Endothelial cell (in vitro differentiated cells): ENCODE results near the gene SIGLEC7. TPM values are rescaled to one million over a fixed set of nuclear protein-coding genes. Genes with fewer than 3 reads are reported as not detected.
A peak's percentile ranks its signal among the peaks of the same experiment; 100 is the strongest.

ENCODE experiments used
- DNase-seq: peaks from one replicate; pipeline ENCODE4 v3.0.0; 2021; ENCODE audit warnings: low spot score
- H3K27ac Mint-ChIP-seq: one replicate; pipeline ENCODE4 v1.8.0; 2021; ENCODE audit warnings: mixed read lengths, inconsistent platforms; ENCODE audit not compliant: unreplicated experiment
- H3K27me3 Mint-ChIP-seq: one replicate; pipeline ENCODE4 v1.8.0; 2021; ENCODE audit warnings: mild to moderate bottlenecking, moderate library complexity, mixed read lengths, inconsistent platforms; ENCODE audit not compliant: unreplicated experiment
- H3K36me3 Mint-ChIP-seq: one replicate; pipeline ENCODE4 v1.8.0; 2021; ENCODE audit warnings: mild to moderate bottlenecking, low read depth, mixed read lengths, inconsistent platforms; ENCODE audit not compliant: unreplicated experiment
- H3K4me1 Mint-ChIP-seq: one replicate; pipeline ENCODE4 v1.8.0; 2021; ENCODE audit warnings: mild to moderate bottlenecking, mixed read lengths, inconsistent platforms; ENCODE audit not compliant: unreplicated experiment
- H3K4me3 Mint-ChIP-seq: one replicate; pipeline ENCODE4 v1.8.0; 2021; ENCODE audit warnings: mild to moderate bottlenecking, mixed read lengths, inconsistent platforms; ENCODE audit not compliant: unreplicated experiment
- H3K9me3 Mint-ChIP-seq: one replicate; pipeline ENCODE4 v1.8.0; 2021; ENCODE audit warnings: mixed read lengths, inconsistent platforms; ENCODE audit not compliant: unreplicated experiment
- total RNA-seq: library from RNA; stranded (reverse); fragmentation: NEBNext Ultra II Directional; extraction: Animal tissue kit (Norgen Biotek cat#: 25700); gene quantifications from one replicate; pipeline ENCODE4 v1.2.1, GENCODE V29; 2021; ENCODE audit not compliant: unreplicated experiment
- TF ChIP-seq, protein P1 (sequence below): fragments of 200-600 bp; sonication (generic); IDR thresholded peaks from one replicate; pipeline ENCODE4 v1.5.0; 2021; ENCODE audit warnings: antibody characterized with exemption; ENCODE audit not compliant: unreplicated experiment

Gene SIGLEC7
- total RNA-seq, 1 donor from 2014 or later, result not detected

DNA sequence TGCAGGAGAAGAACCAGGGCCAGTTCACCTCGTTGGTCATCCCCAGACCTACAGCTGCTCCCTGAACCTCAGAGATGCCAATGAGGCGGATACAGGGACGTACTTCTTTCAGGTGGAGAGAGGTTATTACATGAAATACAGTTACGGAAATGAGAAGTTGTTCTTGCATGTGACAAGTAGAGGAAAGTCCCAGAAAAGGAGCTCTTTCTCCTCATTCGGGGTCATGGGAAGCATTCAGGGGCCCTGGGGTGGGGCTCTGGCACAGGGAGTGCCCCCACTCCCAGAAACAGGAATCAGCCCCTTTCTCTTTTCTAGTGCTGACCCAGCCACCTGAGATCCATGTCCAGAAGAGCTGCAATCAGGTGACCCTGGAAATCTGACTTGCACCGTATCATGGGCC lies 21.9 kb upstream of the SIGLEC7 start:
- DNase-seq, result no peak
- Mint-ChIP-seq H3K9me3 (no peaks in the 10 kb centered on the region), H3K4me1 (peaks cover 23% of the 10 kb centered on the region), H3K36me3 (no peaks in the 10 kb centered on the region), H3K27me3 (peaks cover 16% of the 10 kb centered on the region), H3K4me3 (no peak overlapping the region), H3K27ac (no peak overlapping the region)
- TF ChIP-seq, protein P1, sequence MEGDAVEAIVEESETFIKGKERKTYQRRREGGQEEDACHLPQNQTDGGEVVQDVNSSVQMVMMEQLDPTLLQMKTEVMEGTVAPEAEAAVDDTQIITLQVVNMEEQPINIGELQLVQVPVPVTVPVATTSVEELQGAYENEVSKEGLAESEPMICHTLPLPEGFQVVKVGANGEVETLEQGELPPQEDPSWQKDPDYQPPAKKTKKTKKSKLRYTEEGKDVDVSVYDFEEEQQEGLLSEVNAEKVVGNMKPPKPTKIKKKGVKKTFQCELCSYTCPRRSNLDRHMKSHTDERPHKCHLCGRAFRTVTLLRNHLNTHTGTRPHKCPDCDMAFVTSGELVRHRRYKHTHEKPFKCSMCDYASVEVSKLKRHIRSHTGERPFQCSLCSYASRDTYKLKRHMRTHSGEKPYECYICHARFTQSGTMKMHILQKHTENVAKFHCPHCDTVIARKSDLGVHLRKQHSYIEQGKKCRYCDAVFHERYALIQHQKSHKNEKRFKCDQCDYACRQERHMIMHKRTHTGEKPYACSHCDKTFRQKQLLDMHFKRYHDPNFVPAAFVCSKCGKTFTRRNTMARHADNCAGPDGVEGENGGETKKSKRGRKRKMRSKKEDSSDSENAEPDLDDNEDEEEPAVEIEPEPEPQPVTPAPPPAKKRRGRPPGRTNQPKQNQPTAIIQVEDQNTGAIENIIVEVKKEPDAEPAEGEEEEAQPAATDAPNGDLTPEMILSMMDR, result no peak

DNA sequence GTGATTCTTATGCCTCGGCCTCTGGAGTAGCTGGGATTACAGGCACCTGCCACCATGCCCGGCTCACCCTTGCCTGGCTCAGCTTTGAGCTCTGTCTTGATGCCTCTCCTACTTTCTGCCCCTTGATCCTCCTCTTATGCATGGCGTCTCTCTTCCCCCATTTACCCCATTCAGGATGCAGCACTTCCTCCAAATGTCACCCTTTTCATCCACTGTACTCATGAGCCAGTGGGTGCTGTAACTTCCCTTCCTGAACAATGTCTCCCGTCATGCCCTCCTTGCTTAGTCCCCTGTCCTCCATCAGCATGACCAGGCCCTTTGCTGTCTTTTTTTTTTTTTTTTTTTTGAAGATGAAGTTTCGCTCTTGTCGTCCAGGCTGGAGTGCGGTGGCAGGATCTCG lies 20.8 kb upstream of the SIGLEC7 start:
- Mint-ChIP-seq H3K4me1 (peaks cover 23% of the 10 kb centered on the region), H3K27me3 (peaks cover 14% of the 10 kb centered on the region)

DNA sequence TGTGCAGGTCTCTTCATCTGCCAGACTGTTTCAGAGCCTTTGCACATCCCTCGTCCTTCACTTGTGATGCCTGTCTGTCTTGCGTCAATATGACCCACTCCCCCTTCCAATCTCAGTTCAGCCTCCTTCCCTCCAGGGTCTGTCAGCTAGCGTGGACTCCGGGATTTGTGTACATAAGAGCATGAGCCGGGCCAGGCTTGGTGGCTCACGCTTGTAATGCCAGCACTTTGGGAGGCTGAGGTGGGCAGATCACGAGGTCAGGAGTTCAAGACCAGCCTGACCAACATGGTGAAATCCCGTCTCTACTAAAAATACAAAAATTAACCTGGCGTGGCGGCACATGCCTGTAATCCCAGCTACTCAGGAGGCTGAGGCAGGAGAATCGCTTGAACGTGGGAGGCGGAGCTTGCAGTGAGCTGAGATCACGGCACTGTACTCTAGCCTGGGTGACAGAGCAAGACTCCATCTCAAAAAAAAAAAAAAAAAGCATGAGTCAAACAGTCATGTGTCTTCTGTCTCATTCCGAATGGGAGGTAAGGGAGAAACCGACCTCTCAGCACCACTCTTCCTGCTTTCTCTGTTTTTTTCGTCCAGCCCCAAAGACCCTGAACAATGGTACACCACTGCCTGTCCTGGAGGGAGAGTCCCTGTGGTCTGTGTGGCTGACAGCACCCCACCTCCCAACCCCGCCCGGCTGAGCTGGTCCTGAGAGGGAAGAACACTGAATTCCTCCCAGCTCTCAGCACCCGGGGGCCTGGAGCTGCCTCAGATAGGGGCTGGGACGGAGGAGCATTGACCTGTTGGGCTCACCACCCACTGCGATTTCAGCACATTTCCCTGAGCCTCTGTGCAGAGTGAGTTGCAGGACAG lies 19.8 kb upstream of the SIGLEC7 start:
- no peaks in the 10 kb centered on the region for H3K36me3 Mint-ChIP-seq
- H3K4me3 Mint-ChIP-seq, result no peak overlapping the region
- H3K4me1 Mint-ChIP-seq, result peaks cover 33% of the 10 kb centered on the region
- no peak for DNase-seq
- peaks cover 13% of the 10 kb centered on the region for H3K27me3 Mint-ChIP-seq
- no peaks in the 10 kb centered on the region for H3K9me3 Mint-ChIP-seq
- TF ChIP-seq, protein P1, result no peak
- H3K27ac Mint-ChIP-seq, result peak overlapping the region; percentile 48

More for the DNA sequence above, 20.8 kb upstream of the SIGLEC7 start:
- TF ChIP-seq, protein P1, result no peak
- H3K4me3 Mint-ChIP-seq, result no peak overlapping the region
- no peak for DNase-seq
- H3K27ac Mint-ChIP-seq, result no peak overlapping the region
- H3K9me3 Mint-ChIP-seq, result no peaks in the 10 kb centered on the region
- H3K36me3 Mint-ChIP-seq, result no peaks in the 10 kb centered on the region

DNA sequence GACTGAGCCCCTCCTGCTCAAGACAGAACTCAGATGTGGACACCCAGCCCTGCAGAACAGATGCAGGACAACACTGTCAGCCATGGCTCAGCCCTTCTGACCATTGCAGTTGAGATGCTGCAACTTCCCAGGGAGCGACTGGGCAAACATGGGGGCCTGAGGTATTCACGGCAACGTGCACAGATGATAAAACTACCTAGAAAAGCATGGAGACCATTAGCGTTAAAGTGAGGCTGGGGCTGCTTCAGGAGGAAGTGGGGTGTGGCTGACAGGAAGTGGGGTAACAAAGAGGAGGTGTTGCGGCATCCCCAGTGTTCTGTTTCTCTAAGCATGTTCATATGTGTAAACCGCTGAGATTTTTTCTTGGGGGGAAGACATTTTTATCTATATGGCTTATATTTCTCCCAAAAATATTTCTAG lies 18.7 kb upstream of the SIGLEC7 start:
- DNase-seq, result no peak
- Mint-ChIP-seq H3K9me3 (no peaks in the 10 kb centered on the region), H3K4me3 (no peak overlapping the region), H3K27ac (no peak overlapping the region), H3K36me3 (no peaks in the 10 kb centered on the region), H3K27me3 (peaks cover 13% of the 10 kb centered on the region), H3K4me1 (peaks cover 43% of the 10 kb centered on the region)
- TF ChIP-seq, protein P1, result no peak

DNA sequence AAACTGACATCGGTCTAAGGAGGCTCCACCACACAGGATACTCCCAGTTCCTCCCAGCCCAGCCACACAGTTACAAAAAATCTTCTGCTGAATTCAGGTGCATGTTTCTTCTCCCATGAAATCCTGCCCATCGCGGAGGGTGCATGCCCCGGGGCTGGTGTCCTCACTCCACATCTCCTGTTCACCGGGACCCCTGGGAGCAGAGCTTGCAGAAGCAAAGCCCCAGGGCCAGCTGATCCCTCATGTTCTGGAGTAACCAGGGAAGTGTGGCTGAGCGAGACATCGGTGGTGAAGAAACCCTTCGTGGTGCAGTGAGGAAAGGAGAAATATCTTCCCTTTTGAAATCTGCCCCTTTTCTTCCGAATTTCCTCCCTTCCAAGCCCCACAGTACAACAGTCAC lies 18.3 kb upstream of the SIGLEC7 start:
- H3K36me3 Mint-ChIP-seq, result no peaks in the 10 kb centered on the region
- no peak overlapping the region for H3K4me3 Mint-ChIP-seq
- TF ChIP-seq, protein P1, result no peak
- H3K9me3 Mint-ChIP-seq, result no peaks in the 10 kb centered on the region
- no peak for DNase-seq
- H3K27ac Mint-ChIP-seq, result no peak overlapping the region
- H3K27me3 Mint-ChIP-seq, result peaks cover 16% of the 10 kb centered on the region
- H3K4me1 Mint-ChIP-seq, result peaks cover 47% of the 10 kb centered on the region
